ENCODE results near the gene CLDN3.
"Not testable (repeated sequence)": the region's sequence is repeated elsewhere in the genome, so short reads cannot be mapped to it uniquely, and the experiment has no call there.

CLDN3 gene

GRCh38 chr7:73770002-73770859 lies at the start of gene CLDN3:
TSS of gene CLDN3 (minus strand) at chr7:73770270. CDS start at chr7:73770049, 221 bp downstream.
- DNase-seq (ENCODE audit: low spot score) = peak; percentile 49

- no peak for DNase-seq (ENCODE audit: low spot score)
These were observed 47.1 kb upstream of the CLDN3 start for GRCh38 chr7:73817121-73817520.

- no peak for DNase-seq (ENCODE audit: low spot score)
These were observed 45.4 kb upstream of the CLDN3 start for GRCh38 chr7:73815436-73815835.

- DNase-seq (ENCODE audit: low spot score) = no peak
These were observed 42.9 kb upstream of the CLDN3 start for GRCh38 chr7:73812996-73813395.

GRCh38 chr7:73811760-73812168 lies 41.7 kb upstream of the CLDN3 start:
- DNase-seq (ENCODE audit: low spot score) = peak; percentile 71

- DNase-seq (ENCODE audit: low spot score) = no peak
These were observed 40.9 kb upstream of the CLDN3 start for GRCh38 chr7:73810998-73811360.

- no peak for DNase-seq (ENCODE audit: low spot score)
These were observed 39.4 kb upstream of the CLDN3 start for GRCh38 chr7:73809467-73809951.

GRCh38 chr7:73802459-73802858 lies 32.4 kb upstream of the CLDN3 start:
- DNase-seq (ENCODE audit: low spot score) = no peak

GRCh38 chr7:73801577-73801976 lies 31.5 kb upstream of the CLDN3 start:
- no peak for DNase-seq (ENCODE audit: low spot score)

- DNase-seq (ENCODE audit: low spot score) = no peak
These were observed 29.4 kb upstream of the CLDN3 start for GRCh38 chr7:73799282-73800141.

GRCh38 chr7:73797176-73797575 lies 27.1 kb upstream of the CLDN3 start:
- not testable (repeated sequence) for DNase-seq (ENCODE audit: low spot score)

GRCh38 chr7:73796656-73797055 lies 26.6 kb upstream of the CLDN3 start:
- not testable (repeated sequence) for DNase-seq (ENCODE audit: low spot score)

GRCh38 chr7:73795188-73795587 lies 25.1 kb upstream of the CLDN3 start:
- DNase-seq (ENCODE audit: low spot score) = not testable (repeated sequence)

GRCh38 chr7:73791170-73791690 lies 21.2 kb upstream of the CLDN3 start:
- DNase-seq (ENCODE audit: low spot score) = not testable (repeated sequence)

- DNase-seq (ENCODE audit: low spot score) = no peak
These were observed 19.0 kb upstream of the CLDN3 start for GRCh38 chr7:73789051-73789450.

- DNase-seq (ENCODE audit: low spot score) = not testable (repeated sequence)
These were observed 17.6 kb upstream of the CLDN3 start for GRCh38 chr7:73787786-73788048.

- no peak for DNase-seq (ENCODE audit: low spot score)
These were observed 16.5 kb upstream of the CLDN3 start for GRCh38 chr7:73786588-73786987.

- no peak for DNase-seq (ENCODE audit: low spot score)
These were observed 9.4 kb upstream of the CLDN3 start for GRCh38 chr7:73779517-73779916.

- DNase-seq (ENCODE audit: low spot score) = no peak
These were observed 8.8 kb upstream of the CLDN3 start for GRCh38 chr7:73778801-73779389.

- DNase-seq (ENCODE audit: low spot score) = no peak
These were observed 4.9 kb upstream of the CLDN3 start for GRCh38 chr7:73774923-73775322.

GRCh38 chr7:73773700-73774517 lies 3.8 kb upstream of the CLDN3 start:
- DNase-seq (ENCODE audit: low spot score) = no peak
